CD4-positive, alpha-beta T cell treated with Interleukin-1 beta for 1 hour (primary cell): ENCODE data around the gene CBFA2T3.

Experiments used
- DNase-seq, 2 donors: peaks; one replicate each; pipeline ENCODE4 v3.0.0-alpha.2; 2020 to 2022

The CBFA2T3 gene

DNA sequence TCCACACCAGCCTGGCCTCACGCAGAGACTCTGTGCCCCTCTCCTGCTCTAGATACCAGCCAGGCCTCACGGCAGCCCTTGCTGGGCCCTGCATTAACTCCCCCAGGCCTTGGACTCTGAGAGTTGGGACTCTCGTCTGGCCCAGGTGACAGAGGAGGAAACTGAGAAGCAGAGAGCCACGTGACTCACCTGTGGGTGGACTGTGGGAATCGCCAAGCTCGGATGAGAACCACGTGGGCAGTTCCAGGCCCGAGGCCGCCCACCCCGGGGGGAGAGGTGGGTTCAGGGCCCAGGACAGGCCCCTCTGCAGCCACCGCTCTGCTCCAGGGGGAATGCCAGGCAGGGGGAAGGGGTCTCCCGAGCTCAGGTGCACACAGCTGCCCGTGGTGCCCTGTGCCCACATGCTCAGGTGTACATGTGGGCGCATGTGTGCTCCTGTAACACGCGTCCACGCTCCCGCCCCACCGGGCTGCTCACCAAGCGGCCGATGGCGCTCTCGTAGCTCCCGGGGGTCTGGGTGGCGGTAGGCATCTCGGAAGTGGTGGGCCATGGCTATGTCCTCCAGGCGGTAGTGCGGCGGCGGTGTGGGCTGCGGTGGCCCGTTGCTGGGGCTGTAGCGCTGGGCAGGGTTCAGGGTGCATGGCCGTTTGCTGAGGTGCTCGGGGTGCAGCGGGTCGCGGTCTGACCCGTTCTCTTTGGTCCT is 92.3 kb downstream of the CBFA2T3 start:
- DNase-seq, result no peak

DNA sequence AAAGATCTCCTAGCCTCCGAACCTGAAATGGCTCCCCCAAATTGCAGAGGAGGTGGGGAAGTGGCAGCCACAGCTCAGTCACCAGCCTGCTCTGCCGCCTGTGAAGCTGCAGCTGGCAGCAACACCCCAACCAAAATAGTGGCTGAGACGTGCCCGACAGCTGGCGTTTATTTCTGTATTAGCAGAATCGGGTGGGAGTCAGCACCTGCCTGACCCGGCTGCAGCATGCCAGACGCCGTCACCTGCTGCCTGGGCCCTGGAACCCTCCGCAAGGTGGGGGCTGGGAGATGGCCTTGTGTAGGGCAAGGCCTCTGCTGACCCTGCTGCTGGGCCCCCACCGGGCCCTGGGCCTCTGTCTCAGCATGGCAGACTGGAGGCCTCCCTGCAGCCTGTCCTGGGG is 93.1 kb downstream of the CBFA2T3 start:
- no peak for DNase-seq

DNA sequence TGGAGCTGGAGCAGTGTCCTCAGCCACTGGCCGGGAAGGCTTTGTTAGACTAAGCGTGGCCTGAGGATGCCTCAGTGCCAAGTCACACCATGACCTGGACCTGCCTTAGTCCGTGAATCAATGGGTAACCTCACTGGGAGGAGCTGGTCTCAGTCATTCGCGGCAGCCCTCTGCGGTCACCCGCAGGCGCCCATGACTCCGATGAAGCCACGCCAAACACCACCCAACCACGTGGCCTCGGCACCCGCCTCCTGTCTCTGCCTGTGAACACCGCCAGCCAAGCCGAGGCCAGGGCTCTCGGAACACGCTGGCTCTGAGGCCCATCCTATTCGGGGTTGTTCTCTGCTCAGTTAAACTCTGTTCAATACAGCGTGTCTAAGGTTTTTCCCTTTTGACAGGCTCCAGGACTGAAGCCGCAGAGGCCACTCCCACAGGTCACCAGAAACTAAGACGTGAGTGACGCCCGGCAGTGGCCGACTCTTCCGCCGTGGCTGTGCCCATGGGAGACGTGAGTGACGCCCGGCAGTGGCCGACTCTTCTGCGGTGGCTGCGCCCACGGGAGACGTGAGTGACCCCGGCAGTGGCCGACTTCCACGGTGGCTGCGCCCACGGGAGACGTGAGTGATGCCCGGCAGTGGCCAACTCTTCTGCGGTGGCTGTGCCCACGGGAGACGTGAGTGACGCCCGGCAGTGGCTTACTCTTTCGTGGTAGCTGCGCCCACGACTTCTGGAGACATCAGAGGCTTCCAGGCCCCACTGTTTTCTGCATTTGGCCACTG is 93.7 kb downstream of the CBFA2T3 start:
- DNase-seq, result no peak

DNA sequence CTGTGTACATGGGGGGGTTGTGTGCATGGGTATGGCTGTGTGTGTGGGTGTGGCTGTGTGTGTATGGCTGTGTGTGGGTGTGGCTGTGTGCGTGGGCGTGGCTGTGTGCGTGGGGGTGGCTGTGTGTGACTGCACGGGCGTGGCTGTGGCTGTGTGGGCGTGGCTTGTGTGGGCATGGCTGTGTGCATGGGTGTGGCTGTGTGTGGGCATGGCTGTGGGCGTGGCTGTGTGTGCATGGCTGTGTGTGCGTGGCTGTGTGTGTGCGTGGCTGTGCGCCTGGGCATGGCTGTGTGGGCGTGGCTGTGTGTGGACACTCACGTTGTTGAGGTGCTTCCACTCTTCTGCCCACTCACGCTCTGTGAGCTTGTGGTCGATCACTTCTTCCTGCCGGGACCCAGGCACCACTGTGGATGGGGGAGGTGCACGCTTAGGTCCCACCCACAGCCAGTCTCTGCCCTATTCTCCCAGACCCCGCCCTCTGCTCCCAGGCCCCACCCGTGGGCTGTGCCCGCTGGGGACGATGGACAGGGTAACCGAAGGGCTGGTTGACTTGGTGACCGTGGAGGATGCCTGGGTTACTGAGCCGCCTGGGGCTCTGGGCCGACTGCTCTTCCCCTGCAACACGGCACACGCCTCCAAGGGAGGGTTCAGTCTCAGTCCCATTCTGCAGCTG is 94.5 kb downstream of the CBFA2T3 start:
- peak; percentile 15 to 34 for DNase-seq

DNA sequence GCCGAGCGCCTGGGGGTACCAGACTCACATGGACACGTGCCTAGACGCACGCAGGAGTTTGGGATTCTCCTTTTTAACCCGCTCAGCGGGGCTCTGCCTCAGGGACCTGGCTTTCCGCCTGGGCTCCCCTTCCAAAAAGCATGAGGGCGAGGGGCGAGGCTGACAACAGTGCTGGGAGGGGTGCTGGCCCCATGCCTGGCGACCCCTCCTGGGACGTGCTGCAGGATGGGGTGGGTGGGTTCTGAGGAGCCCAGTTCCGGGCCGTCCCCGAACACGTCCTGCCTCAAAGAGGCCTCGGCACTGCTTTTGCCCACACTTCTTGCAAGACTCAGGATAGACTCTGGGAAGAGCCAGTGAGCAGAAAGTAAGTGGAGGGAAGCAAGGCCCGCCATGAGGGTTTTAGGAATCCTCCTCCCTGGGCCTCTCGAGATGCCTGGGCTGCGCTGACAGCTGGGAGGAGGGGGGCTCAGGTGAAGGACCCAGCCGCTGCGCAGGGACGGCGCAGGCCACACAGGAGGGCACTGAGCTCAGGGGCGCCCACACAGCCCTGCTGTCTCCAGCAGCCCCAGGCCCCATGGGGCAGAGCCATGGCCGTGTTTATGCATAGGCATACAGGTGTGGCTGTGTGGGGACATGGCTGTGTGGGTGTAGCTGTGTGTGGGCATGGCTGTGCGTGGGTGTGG is 95.2 kb downstream of the CBFA2T3 start:
- DNase-seq, result no peak

DNA sequence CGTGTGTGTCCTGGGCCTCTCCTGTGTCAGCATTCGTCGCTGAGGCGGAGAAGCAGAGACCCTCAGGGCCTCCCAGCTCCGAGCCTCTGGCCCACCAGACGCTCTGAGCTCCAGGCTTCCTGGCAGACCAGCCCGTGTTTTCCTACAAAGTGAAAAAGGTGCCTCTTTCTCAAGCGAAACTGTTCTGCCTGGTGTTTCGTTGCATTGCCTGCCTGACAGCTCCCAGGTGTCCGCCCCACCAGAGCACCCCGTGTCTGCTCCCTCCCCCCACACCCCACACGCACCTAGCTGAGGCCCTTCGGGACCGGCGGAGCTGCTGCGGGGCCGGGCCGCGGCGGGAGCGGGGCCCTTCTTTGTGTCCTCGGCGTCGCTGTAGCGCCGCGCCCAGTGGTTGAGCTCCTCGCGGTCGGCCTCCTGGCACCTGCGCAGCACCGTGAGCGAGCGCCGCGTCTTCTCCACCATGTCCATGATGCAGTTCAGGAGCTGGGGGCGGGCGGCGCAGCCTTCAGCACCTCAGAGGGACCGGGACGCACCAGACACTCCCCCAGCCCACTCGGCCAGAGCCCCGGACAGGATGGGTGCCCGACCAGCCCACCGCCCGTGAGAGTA is 95.9 kb downstream of the CBFA2T3 start:
- DNase-seq, result no peak

DNA sequence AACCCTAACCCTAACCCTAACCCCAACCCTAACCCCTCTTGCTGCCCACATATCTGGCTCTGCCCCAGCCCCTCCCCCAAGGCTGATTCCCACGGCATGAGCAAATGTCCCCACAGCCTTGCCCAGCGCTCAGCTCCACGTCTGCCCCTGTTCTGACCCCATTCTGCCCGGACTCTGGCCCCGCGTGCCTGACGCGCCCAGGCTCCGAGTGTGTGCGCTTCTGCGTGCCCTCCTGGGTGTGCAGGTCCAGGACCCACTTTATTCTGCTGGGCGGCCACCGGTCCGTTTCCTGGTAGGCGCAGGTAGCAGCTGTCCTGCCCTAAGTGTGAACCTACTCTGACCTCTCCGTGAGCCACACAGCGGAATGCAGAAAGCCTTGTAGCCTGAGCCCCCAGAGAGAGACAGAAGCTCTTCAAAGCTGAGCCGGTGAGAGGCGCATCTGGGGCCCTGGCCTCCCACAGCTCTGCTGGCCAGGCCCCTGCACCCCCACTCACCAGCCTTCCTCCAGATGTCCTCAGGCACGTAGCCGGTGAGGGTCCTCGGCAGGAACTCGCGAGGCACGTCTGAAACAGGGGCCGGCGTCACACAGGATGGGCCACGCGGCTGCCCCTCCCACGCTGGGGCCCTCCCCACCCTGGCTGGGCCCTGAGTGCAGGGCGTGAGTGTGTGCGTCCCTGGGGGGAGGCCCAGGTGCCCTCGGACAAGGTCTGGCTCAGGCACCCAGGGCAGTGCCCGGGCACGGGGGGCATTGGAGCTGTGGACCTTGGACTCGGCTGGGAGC is 96.6 kb downstream of the CBFA2T3 start:
- no peak for DNase-seq

DNA sequence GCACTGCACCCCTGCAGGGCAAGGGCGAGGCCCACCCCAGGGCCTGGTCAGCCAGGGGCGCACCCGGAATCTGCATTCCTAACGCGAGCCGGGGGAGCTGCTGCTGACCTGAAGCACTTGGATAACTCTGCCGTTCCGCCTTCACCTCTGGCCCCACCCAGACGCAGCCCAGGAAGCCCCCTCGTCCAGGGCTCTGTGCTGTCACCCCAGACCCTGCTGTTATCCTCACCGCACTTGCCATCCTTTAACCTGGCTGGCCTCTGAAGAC is 97.3 kb downstream of the CBFA2T3 start:
- DNase-seq, result no peak

DNA sequence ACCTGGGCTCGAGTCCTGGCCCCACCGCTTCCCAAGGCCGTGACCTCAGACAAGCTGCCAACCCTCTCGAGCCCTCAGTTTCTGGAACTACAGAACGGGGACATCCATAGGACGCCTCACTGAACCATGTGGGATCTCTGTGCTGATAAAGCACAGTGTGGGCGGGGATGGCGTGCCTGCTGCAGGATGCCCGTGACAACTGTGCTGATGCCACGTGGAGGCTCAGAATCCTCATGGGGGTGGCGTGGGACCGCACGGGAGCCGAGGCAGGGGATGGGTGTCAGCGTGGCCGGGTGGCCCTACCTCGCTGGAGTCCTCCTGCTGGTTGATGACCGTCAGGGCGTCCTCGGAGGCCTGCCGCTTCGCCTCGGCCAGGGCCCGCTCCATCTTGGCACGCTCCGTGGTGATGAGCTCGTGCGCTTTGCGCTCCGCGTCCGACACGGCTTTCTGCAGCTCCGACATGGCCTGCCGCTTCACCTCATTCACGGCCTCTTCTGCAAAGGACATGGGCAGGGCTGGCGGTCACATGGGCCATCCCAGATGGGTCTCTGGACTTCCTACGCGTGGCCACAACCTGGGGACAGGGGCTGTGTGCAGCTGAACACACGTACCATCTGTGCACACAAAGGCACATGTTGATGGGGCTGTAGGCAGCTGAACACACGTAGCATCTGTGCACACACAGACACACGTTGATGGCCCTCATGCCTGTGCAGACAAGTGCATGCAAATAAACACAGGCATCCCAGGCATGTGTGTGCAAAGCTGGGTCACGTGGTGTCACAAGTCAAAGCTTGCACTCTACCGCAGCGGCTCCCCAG is 97.8 kb downstream of the CBFA2T3 start:
- DNase-seq, result no peak

DNA sequence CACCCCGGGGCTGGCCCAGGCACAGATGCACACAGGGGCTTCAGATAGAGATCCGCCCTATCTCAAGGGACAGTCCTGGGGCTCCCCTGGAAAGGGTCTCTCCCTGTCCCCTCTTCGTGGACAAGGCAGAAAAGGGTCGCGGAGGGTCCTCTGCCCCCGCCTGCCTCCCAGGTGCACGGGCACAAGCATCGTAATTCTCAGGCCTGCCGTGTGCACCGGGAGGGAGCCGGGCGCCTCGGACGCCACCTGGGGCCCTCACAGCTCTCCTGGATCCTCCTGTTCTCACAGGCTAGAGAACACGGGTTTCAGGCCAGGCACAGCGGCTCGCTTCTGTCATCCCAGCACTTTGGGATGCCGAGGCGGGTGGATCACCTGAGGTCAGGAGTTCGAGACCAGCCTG is 98.7 kb downstream of the CBFA2T3 start:
- DNase-seq, result no peak

DNA sequence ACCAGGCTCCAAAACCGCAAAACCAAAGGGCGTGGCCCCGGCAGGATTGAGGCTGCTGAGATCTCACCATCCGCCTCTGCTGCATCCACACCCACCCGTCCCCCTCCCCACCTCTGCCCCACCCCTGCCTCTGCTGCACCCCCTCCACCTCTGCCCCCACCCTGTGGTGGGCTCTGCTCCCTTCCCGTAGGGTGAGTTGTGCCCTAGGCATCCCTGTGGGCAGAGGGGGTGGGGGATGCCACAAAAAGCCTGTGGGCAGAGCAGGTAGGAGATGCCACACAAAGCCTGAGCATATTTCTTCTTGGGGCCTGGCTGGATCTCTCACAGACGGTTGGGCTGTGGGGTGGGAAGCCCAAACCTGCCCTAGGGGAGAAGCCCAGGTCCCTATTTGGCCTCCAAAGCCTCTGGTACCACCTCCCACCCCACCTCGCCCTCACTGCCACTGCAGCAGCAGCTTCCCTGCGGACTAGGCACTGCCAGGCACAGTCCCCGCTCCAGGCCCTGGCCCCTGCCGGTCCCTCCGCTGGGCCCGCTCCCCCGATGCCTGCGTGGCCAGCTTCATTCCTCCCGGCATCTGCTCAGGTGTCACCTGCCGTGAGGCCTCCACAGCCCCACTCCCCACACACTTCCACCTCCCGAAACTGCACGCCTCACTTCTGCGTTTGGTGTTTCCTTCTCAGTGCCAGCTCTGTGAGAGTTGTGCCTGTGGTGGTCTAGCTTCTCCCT is 99.3 kb downstream of the CBFA2T3 start:
- no peak for DNase-seq

DNA sequence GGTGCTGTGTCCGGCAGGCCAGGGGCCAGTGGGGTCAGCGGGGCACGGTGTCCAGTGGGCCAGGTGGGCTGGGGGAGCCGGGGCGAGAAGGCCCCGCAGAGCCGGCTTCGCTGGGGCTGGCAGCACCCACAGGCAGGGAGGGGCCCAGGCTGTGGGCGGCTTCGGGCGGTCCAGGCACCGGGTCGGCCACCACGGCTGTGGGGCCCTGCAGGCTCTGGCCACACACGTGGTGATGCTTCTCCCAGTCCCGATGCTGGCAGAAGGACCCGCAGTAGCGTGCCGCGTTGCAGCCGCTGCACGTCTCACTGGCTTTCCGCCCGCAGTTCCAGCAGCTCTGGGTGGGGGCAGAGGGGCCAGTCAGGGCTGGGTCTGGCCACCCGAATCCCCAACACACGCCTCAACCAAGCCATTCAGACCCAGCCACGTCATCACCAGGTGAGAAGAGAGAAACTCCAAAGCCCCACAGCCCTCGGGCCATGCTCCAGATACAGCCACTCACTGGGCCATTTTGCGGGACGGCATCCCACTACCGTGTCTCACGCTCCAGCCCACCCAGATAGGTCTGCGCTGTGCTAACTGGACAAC is 100.0 kb downstream of the CBFA2T3 start:
- DNase-seq, result no peak

DNA sequence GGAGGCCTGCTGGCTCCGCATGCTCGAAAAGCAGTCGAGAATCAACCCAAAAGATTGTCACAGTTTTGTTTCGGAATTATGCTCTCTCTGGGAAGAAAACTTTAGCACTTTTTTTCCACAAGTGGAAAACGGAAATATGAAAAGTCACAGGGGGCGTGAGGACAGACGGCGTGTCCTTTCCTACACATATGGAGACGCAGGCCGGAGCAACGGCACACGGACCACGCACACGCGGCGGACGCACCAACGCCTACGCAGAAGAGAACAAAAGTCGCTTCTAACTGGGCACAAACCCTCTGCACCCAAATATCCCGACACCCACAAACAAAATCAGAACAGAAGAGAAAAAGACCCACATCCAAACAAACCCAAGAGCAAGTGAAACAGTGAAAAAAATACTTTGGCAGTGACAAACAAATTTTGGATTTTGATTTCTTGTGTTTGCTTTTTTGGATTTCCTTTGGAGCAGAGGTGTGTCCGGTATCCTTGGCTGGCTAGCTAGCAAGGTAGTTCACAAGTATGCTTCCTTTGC is 101.2 kb downstream of the CBFA2T3 start:
- no peak for DNase-seq

DNA sequence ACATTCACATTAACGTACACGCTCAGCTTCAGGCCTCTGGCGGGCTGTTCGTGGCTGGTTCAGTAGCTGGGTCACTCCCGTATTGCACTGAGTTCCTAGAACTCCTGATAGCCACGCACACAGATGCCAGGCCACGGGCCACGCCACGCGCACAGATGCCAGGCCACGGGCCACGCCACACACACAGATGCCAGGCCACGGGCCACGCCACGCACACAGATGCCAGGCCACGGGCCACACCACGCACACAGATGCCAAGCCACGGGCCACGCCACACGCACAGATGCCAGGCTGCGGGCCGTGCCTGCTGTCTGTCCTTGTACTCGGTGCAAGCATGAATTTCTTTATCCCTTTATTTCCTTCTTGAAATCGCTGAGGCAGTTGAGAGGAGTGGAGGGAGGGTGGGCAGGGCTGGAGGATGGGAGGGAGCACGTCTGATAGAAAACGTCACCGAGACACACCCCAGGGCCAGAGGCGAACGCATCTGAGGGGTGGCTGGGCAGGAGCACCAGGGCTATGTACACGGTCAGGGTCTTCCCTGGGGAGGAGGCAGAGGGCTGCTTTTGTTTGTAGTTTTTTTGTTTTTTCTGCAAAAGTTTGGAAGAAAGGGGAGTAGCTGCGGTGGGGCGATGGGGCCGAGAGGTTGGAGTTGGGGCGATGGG is 101.9 kb downstream of the CBFA2T3 start:
- DNase-seq, result no peak

DNA sequence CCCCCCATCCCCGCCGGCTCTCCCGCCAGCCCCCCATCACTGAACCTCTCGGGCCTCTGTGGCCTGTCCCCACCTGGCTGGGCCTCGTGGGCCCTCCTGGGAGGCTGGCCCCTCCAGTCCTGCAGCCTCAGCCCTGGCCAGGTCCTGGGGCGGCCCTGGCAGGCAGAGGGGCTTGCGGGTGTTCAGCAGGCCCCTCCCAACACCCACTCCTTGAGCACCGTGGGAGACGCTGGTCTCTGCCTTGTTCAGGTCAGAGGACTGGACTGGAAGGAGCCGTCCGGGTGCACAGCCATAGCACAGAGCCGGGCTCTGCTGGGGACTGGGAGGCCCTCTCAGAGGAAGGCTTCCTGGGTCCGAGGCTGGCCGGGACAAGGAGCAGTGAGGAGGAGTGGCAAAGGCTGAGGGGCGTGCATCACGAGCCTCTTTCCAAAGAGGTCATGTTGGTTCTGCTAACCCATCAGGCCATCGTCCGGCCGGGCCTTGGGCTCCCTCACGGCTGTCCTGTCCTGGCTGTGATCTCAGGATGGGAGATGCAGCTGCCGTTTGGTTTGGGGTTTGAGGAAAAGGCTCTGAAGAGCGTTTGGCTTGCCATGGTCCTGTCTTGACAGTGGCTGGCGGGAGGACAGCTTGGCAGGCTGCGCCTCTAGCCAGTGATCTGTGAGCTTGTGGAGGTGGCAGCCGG is 104.2 kb downstream of the CBFA2T3 start:
- no peak for DNase-seq

DNA sequence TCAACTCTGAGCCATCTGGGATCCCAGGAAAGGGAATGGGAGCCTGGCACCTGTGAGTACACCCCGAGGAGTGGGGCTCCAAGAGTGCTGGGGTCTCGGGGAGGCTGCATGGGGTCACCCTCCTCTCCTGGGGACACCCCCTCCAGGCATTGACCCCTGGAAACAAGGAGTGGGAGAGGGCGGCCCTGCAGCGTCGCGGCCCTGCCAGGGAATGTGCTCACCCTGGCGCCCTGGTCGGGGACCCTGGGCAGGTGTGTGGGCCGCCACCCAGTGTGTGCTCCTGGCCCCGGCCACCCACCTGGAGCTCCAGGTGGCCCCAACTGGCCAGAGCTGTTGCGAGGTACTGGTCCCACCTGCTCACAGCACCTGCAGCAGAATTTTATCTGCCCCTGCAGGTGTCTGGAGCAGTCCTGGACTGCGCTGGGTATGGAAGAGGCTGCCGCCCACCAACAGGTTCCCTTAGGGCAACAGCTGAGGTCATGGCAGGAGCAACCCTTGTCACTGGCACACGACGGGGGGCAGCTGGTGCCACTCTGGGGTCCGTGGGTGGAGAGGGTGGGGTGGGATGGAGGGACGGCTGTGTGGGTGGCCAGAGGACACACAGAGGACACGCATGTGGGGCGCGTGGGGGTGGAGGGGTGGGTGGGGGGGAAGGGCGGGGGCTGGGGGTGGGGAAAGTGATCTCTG is 105.1 kb downstream of the CBFA2T3 start:
- DNase-seq, result no peak

DNA sequence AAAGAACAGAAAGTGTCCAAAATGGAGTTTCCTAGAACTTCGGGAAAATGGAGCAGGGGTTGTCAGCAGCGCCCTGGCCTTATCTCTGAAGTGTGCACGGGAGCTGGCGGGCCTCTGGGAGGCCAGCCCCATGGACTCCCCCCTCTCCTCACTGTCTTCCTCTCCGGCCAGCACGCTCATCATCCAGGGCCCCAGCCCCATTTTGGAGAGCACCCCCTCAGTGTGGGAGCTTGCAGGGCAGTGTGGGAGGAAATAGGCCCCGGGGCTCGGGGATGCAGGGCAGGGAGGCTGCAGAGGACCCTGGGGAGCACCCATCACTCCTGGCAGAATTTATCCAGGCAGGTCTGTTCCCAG is 105.7 kb downstream of the CBFA2T3 start:
- no peak for DNase-seq

DNA sequence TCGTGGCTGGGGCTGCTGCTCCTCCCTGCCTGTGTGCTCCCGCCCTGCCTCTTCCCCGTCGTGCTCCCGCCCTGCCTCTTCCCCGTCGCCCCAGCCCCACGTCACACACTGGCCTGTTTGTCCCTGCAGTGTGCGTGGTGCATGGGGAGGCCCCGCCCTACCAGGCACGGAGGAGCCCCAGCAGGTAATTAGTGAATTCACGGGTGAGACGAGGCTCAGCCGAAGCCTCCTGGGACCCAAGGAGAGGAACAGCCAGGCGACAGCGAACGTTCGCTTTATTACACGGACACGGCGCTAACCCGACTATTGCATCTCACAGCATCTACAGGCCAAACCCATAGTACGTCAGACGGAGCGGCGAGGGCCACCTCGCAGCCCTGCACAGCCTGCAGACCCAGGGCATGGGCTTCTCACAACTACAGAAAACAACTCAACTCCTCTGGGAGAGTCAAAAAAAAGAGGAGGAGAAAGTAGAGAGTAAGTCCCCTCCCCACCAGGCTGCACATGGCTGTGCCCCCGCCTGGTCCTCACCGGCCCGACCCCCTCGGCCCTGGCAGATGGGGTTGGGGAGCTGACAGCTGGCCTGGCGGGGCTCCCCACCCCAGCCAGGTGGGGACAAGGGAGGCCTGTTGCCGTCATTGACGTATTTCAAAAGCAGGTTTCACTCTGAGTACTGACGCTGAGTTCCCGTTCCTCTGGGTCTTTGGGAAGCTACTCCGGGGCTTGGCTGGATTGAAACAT is 106.2 kb downstream of the CBFA2T3 start:
- DNase-seq, result no peak
